ENCODE measurements around the gene LEF1. TPM values are rescaled to one million over a fixed set of nuclear protein-coding genes. Genes with fewer than 3 reads are reported as not detected.
"Not testable (repeated sequence)": the region's sequence is repeated elsewhere in the genome, so short reads cannot be mapped to it uniquely, and the experiment has no call there.

The LEF1 gene
- total RNA-seq, 1 donor, result 4.3 TPM

GRCh38 chr4:108078024-108078733 lies 90.6 kb downstream of the LEF1 start:
- DNase-seq (ENCODE audit: low read depth in 2 of 3, low spot score in 2 of 3), result no peak

GRCh38 chr4:108072300-108072699 lies 96.4 kb downstream of the LEF1 start:
- peak in 2 of 3 donors; percentile 1 to 43 for DNase-seq (ENCODE audit: low read depth in 2 of 3, low spot score in 2 of 3)

DNA sequence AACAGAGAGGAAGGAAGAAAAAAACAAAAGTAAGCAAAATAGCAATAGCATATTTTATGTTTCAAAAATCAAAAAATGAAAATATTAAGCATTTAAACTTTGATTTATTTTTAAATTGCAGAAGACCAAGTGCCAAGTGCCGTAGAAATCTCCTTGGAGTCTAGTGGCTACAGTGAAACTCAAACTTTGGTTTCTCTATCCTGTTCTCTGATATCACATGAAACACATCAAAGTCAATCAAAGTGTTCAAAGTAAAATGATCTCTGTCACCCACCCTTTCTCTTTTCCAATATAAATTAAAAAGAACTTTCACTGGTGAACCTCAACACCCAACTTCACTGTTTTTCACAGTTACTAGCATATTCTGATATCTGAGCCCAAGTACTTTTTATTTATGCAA lies 98.0 kb downstream of the LEF1 start:
- DNase-seq (ENCODE audit: low read depth in 2 of 3, low spot score in 2 of 3), result no peak

- no peak for DNase-seq (ENCODE audit: low read depth in 2 of 3, low spot score in 2 of 3)
Observed at GRCh38 chr4:108068442-108068841, 100.3 kb downstream of the LEF1 start.

DNA sequence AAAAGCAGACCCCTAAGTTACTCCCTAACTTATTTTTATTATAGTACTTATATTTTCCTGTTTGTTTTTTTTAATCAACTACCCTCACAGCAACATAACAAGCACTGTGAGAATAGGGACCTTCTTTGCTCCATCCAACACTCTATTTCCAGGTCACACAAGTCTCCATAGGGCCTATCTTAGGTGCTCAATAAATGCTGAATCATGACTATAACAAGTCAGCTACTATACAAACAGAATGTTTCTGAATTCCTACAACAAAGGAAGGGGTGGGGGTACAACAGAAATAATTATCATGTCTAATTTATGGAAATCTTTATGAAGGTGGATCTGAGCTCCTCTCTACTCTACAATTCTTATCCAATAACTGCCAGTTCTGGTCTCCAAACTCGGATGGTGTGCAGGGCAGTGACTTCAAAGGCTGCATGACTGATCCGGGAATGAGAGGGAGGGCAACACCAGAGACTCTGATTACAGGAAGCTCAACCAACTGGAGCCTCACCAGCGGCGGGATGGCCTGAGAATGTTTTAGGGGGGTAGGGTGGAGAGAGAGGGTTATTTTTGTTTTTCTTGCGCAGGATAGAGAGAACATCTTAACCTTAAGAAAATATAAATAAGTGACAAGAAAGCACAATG lies 107.9 kb downstream of the LEF1 start:
- no peak for DNase-seq (ENCODE audit: low read depth in 2 of 3, low spot score in 2 of 3)

DNA sequence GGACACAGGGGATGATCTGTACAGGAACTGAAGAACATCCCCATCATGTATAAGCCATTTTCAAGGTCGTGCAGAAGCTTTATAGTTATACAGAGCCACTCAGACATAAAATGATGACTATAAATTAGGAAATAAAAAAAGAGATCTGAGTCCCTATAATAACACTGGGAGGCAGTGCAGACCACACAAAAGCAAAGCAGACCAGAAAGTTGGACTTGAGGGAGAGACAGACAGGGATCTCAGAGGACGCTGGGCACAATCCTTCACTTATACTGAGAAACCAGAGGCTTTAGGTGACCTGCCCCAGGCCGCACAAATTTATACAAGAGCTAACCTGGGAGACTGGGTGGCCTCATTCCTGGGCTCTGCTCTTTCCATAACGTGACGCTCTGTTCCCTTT lies 108.6 kb downstream of the LEF1 start:
- peak in 2 of 3 donors; percentile 45 to 76 for DNase-seq (ENCODE audit: low read depth in 2 of 3, low spot score in 2 of 3)

DNA sequence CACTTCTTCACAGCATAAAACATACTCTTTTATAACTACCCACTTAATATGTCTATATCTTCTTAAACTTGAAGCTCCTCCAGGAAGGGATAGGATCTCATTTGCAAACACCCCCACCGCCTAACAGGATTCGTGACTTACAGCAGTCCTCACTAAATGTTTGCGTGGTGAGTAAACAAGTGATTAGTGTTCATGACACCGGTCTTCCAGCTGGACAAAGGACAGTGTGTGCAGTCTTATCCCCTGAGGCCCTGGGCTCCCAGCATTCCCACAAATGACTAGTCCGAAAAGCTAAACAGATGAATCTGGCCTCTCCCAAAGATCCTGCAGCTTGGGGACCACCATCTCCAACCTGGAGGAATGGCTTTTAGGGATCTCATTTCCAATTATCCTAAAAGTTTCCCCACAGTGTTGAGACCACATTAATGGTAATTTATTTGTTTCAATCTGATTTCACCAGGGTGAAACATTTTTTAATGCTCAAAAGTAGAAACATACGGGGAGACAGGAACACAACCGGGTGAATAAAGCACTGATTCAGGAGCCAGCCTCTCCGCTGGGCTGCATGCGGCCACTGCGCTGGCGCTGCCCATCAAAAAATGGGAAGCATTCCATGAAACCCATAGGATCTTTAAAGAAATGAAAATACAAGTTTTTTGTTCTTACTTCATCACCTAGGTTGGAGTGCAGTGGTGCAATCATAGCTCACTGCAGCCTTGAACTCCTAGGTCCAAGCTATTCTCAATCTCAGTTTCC lies 109.9 kb downstream of the LEF1 start:
- no peak for DNase-seq (ENCODE audit: low read depth in 2 of 3, low spot score in 2 of 3)

DNA sequence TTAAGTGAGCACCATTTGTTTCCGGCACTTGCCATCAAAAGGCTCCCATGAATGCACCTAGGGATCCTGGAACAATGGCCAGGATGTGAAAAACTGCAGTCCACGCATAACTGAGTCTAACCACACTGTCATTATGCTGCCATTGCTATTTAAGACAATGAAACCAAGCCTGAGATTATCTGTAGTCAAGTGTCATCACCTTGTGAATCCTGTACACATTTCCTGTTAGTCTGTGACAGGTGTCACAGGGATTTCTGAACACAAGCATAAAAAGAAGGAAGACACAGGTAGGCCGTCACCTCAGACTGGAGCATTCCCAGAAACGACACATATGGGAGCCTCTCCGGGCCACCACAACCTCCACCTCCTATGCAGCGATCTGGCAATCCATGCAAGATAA lies 112.3 kb downstream of the LEF1 start:
- no peak for DNase-seq (ENCODE audit: low read depth in 2 of 3, low spot score in 2 of 3)

DNA sequence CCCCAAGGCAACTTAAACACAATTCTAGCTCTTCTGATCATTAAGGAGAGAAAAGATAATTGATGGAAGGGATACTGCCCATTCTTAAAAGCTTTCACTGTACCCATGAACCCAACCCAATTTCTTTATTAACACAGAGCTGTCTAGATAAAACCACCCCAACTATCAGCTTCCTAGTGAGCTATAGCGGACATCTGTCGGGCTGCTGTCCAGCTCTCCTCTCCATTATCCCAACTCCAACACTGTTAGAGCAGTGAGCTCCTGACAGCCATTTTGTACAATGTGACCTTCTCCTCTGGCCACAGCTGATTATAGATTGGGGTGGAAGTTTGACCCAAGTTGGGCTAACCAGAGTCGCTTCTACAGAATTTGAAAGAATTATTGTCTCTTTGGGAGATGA lies 112.9 kb downstream of the LEF1 start:
- DNase-seq (ENCODE audit: low read depth in 2 of 3, low spot score in 2 of 3), result no peak

GRCh38 chr4:108054025-108054638 lies 114.6 kb downstream of the LEF1 start:
- DNase-seq (ENCODE audit: low read depth in 2 of 3, low spot score in 2 of 3), result no peak

GRCh38 chr4:108053251-108053711 lies 115.5 kb downstream of the LEF1 start:
- no peak for DNase-seq (ENCODE audit: low read depth in 2 of 3, low spot score in 2 of 3)

GRCh38 chr4:108052558-108053120 lies 116.1 kb downstream of the LEF1 start:
- no peak for DNase-seq (ENCODE audit: low read depth in 2 of 3, low spot score in 2 of 3)

DNA sequence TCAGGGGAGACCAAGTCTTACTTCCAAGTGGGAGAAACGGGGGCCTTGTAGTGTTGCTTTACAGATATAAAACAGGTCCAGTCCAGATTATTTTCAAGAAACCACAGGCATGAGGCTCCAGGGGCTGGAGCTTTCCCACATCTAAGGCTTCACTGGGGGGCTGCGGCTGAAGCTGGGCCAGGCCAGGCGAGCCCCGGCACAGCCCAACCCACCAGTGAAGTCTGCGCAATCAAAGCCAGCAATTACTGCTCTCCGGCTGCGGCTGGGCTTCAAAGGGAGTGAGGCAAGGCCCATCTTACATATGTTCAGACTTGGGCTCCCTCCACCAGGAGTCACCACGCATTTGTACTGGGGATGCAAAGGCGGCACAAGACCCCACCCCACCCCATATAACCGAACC lies 117.4 kb downstream of the LEF1 start:
- no peak for DNase-seq (ENCODE audit: low read depth in 2 of 3, low spot score in 2 of 3)

DNA sequence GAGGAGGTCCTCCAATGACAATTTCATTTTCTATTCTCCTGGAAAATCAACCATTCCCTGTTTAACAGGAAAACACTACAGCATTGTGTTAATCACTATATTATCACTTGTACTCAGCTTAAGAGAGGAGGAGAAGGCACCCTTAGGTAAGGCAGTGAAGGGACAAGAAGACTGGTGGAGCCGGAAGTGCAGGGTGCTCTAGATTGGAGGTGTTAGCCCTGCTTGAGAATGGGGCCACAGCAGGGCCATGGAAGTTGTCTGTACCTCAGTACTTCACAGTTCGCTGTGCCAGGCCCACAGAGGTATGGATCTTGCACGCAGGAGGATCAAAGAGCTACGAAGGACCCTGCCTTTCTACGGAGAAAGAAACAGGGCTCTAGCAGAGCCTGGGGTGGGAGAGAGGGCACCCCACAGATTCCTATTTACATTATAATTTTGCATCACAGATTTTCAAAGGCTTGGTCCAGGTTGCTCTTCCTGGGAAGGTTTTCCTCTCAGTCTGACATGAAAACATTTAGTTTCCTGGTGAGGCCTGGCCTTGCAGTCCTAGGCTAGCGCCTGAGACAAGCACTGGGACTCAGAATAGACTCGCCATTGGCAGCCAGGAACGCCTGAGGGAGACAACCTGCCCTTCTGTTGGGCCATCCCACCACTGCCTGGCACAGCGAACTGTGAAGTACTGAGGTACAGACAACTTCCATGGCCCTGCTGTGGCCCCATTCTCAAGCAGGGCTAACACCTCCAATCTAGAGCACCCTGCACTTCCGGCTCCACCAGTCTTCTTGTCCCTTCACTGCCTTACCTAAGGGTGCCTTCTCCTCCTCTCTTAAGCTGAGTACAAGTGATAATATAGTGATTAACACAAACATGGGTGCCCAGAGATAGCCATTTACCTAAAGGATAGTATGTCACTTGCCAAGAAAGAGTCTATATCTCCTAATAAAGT lies 118.3 kb downstream of the LEF1 start:
- not testable (repeated sequence) for DNase-seq (ENCODE audit: low read depth in 2 of 3, low spot score in 2 of 3)

GRCh38 chr4:108049406-108049805 lies 119.3 kb downstream of the LEF1 start:
- DNase-seq (ENCODE audit: low read depth in 2 of 3, low spot score in 2 of 3), result no peak

DNA sequence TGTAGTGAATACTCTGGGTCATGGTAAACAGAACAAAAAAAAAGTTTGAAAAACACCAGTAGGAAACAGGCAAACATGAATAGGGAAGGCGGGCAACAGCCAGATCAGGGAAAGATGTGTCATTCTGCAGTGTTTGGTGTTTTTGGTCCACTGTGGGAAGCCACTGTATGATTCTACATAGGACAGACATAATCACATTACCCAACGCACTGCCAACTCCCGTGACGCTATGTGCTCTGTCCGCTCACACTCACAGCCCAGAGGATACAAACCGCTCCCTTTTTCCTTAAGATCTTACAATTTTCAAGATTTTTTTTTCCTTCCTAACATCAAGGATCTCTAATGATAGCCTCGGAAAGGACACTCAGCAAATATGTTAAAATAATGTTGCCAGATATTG lies 119.7 kb downstream of the LEF1 start:
- DNase-seq (ENCODE audit: low read depth in 2 of 3, low spot score in 2 of 3), result no peak

GRCh38 chr4:108048157-108048556 lies 120.6 kb downstream of the LEF1 start:
- DNase-seq (ENCODE audit: low read depth in 2 of 3, low spot score in 2 of 3), result no peak

- DNase-seq (ENCODE audit: low read depth in 2 of 3, low spot score in 2 of 3), result no peak
Observed at GRCh38 chr4:108047199-108047598, 121.5 kb downstream of the LEF1 start.

- DNase-seq (ENCODE audit: low read depth in 2 of 3, low spot score in 2 of 3), result no peak
Observed at GRCh38 chr4:108045687-108046024, 123.1 kb downstream of the LEF1 start.
